Subcutaneous preadipocyte (primary cell): Measurements from ENCODE around the gene NMB. TPM values are rescaled to one million over a fixed set of nuclear protein-coding genes. Genes with fewer than 3 reads are reported as not detected.

ENCODE experiments used
- total RNA-seq: library from RNA; depleted of rRNA; stranded (reverse); fragments of >200 nt; gene quantifications from 2 replicates; pipeline ENCODE4 v1.2.3, GENCODE V29; 2012

Gene NMB, protein sequence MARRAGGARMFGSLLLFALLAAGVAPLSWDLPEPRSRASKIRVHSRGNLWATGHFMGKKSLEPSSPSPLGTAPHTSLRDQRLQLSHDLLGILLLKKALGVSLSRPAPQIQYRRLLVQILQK
- 1.8 and 3.3 TPM in 2 replicates for total RNA-seq

DNA sequence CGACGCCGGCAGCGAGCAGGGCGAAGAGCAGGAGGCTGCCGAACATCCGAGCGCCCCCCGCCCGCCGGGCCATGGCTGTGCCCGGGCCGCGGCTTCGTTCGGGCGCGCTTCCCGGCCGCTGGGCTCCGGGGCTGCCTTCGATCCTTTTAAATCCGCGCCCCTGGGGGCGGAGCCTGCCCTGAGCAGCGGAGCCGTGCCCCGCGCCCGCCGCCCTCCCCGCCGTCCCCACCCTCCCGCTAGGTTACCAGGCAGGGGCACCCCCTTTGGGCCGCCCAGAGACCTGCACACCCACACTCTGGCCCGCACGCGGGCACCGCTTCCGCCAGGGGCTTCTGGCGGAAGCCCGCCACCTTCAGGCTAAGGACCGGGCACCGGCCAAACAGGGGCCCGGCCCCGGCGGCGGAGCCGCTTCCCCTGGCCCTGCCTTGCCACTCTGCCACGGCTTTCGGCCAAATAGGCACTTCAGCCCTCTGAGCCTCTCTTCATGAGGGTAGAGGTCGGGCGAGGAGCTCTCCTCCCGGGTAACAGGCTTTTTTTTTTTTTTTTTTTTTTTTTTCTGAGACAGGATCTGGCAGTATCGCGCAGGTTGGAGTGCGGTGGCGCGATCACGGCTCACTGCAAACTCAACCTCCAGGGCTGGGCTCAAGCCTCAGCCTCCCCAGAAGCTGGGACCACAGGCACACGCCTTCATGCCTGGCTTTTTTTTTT lies at the start of gene NMB:
Gene NMB (minus strand): TSS at position 120 of the 708 bp plus-strand sequence. CDS start 47 bp downstream, at position 73.

DNA sequence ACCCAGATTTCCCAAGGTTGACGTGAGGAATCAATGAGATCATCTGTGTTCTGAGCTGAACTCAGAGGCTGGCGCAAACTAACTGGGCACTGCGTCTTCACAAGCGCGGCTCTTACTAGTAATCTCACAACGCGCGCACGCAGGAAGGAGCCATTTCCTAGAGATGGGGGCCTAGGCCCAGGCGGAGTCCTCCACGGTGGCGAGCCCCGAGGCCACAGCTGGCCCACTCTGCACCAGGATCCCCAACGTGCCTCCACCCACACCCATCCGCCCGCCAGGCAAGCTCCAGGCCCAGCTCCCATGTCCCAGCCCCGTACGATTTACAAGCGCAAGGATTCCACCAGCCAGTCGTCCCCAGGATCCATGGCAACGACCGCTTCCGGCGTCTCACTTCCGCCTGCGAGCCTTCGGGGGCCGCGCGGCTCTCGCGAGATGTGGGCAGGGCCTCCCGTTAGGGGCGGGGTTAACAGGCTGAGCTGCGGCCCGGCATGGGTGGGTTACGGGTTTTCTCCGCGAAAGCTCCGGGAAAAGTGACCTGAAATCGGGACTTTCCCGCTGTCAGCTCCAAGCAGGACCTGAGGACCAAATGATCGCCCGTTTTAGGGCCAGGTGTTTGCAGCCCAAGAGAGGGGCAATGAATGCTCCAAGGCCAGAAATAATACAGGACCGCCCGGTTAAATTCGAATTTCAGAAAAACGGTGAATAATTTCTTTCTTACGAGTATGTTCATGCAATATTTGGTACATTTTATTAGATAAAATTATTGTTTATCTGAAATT lies 3.9 kb downstream of the NMB start, which contains the start of gene WDR73:
Gene WDR73 (minus strand): TSS at position 374 of the 779 bp plus-strand sequence. CDS start 9 bp downstream, at position 365.

Other genes starting within 250 kb of the NMB start
- 4.4 and 4.9 TPM in 2 replicates for gene ZSCAN2, start 57.2 kb downstream of the NMB start, total RNA-seq
- 31.6 and 35.2 TPM in 2 replicates for gene WDR73, start 3.9 kb downstream of the NMB start, total RNA-seq
- 118 and 134 TPM in 2 replicates for gene SEC11A, start 57.9 kb upstream of the NMB start, total RNA-seq
- gene ZNF592, start 90.4 kb upstream of the NMB start, total RNA-seq: 7.7 and 10.4 TPM in 2 replicates
- under 0.01 and 0.20 TPM in 2 replicates for gene ALPK3, start 159.2 kb upstream of the NMB start, total RNA-seq
- gene SLC28A1, start 226.5 kb upstream of the NMB start, total RNA-seq: not detected in 2 replicates